ENCODE results near the gene OR4K5.

- TF ChIP-seq POLR2AphosphoS5 (IDR thresholded peaks at IDR 0.05; ENCODE audit: low read depth, low read length), result no peak
- TF ChIP-seq CTCF (IDR thresholded peaks at IDR 0.05), result no peak
- no peak for TF ChIP-seq REST (IDR thresholded peaks at IDR 0.05; ENCODE audit: insufficient read depth in 1 of 2, low read depth in 2 of 2, low read length in 1 of 2)
- TF ChIP-seq SIN3A (IDR thresholded peaks at IDR 0.05; ENCODE audit: borderline replicate concordance, insufficient read depth, low read depth, low read length), result no peak
Measured at GRCh38 chr14:19920021-19920657, at the start of gene OR4K5.
